ENCODE data around the gene TSPAN9. TPM values are rescaled to one million over a fixed set of nuclear protein-coding genes. Genes with fewer than 3 reads are reported as not detected.

TSPAN9 gene
- total and polyA plus RNA-seq, 8 donors: 1.4 to 58.3 (median 7.9) TPM

DNA sequence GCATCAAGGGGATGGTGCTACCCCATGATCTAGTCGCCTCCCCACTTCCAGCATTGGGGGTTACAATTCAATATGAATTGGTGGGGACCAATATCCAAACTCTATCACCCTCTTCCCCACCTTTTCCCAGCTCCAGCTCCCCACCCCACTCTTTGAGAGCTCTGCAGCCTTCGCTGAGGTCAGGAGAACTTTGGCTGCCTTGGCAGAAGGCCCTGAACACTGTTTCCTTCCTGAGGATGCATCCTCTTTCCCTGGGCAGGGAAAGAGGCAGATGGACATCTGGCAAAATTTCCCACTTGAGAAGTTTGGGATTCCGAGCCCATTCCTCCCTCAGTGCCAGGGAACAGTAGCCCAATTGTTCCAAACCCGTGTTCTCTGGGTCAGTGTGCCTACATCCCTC lies 169.1 kb downstream of the TSPAN9 start:
- Histone ChIP-seq H3K4me3 (no peak overlapping the region), H3K36me3 (peaks cover 0 to 11% (median 5%) of the 10 kb centered on the region in 4 donors), H3K27me3 (no peaks in the 10 kb centered on the region), H3K4me1 (peaks cover 0 to 31% (median 4%) of the 10 kb centered on the region in 4 donors), H3K27ac (no peak overlapping the region), H3K9me3 (no peaks in the 10 kb centered on the region)
- intact Hi-C loops (cut with DNase I; ENCODE audit: low total_unique reads): no loop called here
- no peak for DNase-seq
- WGBS, 5 donors: 71 to 92% (median 77%) methylated on average over 4 of the region's 4 CpGs
- no peak for TF ChIP-seq POLR2A (IDR thresholded peaks at IDR 0.05)
- TF ChIP-seq, protein P1, sequence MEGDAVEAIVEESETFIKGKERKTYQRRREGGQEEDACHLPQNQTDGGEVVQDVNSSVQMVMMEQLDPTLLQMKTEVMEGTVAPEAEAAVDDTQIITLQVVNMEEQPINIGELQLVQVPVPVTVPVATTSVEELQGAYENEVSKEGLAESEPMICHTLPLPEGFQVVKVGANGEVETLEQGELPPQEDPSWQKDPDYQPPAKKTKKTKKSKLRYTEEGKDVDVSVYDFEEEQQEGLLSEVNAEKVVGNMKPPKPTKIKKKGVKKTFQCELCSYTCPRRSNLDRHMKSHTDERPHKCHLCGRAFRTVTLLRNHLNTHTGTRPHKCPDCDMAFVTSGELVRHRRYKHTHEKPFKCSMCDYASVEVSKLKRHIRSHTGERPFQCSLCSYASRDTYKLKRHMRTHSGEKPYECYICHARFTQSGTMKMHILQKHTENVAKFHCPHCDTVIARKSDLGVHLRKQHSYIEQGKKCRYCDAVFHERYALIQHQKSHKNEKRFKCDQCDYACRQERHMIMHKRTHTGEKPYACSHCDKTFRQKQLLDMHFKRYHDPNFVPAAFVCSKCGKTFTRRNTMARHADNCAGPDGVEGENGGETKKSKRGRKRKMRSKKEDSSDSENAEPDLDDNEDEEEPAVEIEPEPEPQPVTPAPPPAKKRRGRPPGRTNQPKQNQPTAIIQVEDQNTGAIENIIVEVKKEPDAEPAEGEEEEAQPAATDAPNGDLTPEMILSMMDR (IDR thresholded peaks at IDR 0.05): no peak
- TF ChIP-seq EP300 (IDR thresholded peaks at IDR 0.05): no peak
- no peak for TF ChIP-seq POLR2AphosphoS5 (IDR thresholded peaks at IDR 0.05)

DNA sequence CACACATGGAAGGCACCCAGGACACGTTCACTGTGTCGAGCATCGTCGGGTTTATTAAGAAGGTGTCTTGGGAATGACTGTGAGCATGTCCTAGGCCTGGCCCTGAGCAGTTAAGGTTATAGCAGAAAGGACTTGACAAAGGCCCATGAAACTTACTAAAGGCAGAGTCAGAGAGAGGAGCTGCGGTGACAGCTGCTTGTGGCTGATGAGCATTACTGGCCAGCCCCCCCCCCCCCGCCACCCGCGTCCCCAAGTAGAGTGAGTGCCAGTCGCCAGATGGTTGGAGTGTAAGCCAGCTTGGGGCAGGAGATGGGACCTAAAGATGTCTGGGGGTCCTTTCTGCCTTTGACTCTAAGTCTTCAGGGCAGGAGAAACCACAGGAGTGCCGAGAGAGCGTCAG lies 169.9 kb downstream of the TSPAN9 start:
- Histone ChIP-seq H3K4me1 (peaks cover 6 to 39% (median 12%) of the 10 kb centered on the region in 4 donors), H3K27ac (no peak overlapping the region), H3K4me3 (no peak overlapping the region), H3K27me3 (no peaks in the 10 kb centered on the region), H3K36me3 (peaks cover 0 to 11% (median 5%) of the 10 kb centered on the region in 4 donors), H3K9me3 (no peaks in the 10 kb centered on the region)
- DNase-seq: no peak
- intact Hi-C loops (cut with DNase I; ENCODE audit: low total_unique reads): no loop called here
- WGBS, 5 donors: 55 to 84% (median 59%) methylated on average over 11 of the region's 11 CpGs
- TF ChIP-seq POLR2A (IDR thresholded peaks at IDR 0.05) (no peak), POLR2AphosphoS5 (IDR thresholded peaks at IDR 0.05) (no peak), EP300 (IDR thresholded peaks at IDR 0.05) (no peak)
- TF ChIP-seq, protein P1 (IDR thresholded peaks at IDR 0.05): no peak

DNA sequence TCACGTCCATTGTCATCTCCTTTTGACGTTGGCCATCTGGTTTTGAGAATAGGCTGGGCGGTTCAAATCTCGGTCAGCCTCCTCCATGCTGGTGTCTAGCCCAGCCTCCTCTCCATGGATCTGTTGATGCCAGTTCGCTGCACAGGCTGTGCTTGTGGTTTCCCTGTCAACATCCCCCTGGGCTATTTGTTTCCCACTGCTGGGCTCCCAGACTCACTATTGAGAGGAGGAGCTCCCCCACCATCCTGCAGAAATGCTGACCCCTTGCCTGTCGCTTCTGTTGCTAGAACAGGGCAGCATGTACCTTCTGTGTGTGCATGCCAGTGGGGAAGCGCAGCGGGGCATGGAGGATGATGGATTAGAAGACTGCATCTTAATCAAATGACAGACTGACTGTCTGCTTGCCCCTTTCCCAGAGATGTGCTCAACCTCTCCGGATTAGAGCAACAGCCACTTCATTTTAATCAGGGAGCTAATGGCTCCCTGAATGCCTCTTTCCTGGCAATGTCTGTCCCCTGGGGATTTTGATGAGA lies 170.5 kb downstream of the TSPAN9 start:
- intact Hi-C loops (cut with DNase I; ENCODE audit: low total_unique reads): no loop called here
- no peak overlapping the region for H3K27ac ChIP-seq
- 72 to 90% (median 85%) methylated on average over 9 of the region's 9 CpGs for WGBS, 5 donors

DNA sequence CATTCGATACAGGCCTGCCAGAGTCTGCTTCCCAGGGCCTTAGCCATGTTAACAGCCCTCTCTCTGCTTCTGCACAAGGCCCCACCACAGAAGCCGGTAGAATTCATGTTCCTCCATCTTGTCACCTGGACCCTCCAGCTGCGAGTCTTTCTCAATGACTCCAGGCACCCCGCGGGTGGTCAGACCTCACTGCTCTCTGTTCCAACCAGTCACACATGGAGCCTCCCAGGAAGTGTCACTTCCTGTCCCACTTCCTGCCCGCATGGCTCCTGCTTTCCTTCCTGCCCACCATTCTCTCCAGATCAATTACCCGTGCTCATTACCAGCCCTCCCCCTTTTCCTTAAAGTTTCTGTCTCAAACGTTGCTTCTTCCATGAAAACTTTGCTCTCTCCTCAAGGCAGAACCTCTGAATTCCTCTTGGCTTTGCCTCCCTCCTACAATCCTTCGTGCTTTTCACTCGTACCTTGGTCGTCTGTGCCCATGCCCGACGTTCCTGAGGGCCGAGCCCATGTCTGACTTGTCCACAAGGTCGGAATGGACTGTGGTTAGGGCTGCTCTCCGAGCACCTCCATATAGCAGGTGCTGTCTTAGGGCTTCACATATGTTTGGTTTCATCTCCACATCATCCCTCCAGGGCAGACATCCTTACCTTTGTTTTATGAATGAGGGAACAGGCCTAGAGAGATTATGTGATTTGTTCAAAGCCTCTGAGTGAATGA lies 172.1 kb downstream of the TSPAN9 start:
- peaks cover 9 to 60% (median 29%) of the 10 kb centered on the region in 4 donors for H3K4me1 ChIP-seq
- H3K4me3 ChIP-seq: no peak overlapping the region

More for the DNA sequence above, 170.5 kb downstream of the TSPAN9 start:
- Histone ChIP-seq H3K27me3 (no peaks in the 10 kb centered on the region), H3K36me3 (peaks cover 0 to 11% (median 5%) of the 10 kb centered on the region in 4 donors), H3K4me1 (peaks cover 9 to 44% (median 16%) of the 10 kb centered on the region in 4 donors), H3K4me3 (no peak overlapping the region), H3K9me3 (no peaks in the 10 kb centered on the region)
- no peak for DNase-seq
- TF ChIP-seq EP300 (IDR thresholded peaks at IDR 0.05) (no peak), POLR2AphosphoS5 (IDR thresholded peaks at IDR 0.05) (no peak), POLR2A (IDR thresholded peaks at IDR 0.05) (no peak)
- TF ChIP-seq, protein P1 (IDR thresholded peaks at IDR 0.05): no peak

More for the DNA sequence above, 172.1 kb downstream of the TSPAN9 start:
- Histone ChIP-seq H3K36me3 (peaks cover 0 to 8% (median 5%) of the 10 kb centered on the region in 4 donors), H3K27ac (peak overlapping the region in 1 of 5 donors; percentile 86), H3K9me3 (no peaks in the 10 kb centered on the region), H3K27me3 (no peaks in the 10 kb centered on the region)
- 83 to 86% (median 84%) methylated on average over 16 of the region's 16 CpGs for WGBS, 5 donors
- intact Hi-C loops (cut with DNase I; ENCODE audit: low total_unique reads): no loop called here
- no peak for TF ChIP-seq POLR2AphosphoS5 (IDR thresholded peaks at IDR 0.05)
- TF ChIP-seq POLR2A (IDR thresholded peaks at IDR 0.05): no peak
- no peak for TF ChIP-seq EP300 (IDR thresholded peaks at IDR 0.05)
- TF ChIP-seq, protein P1 (IDR thresholded peaks at IDR 0.05): no peak
- DNase-seq: no peak
